IMR-90 (cell line): ENCODE results near the gene SCYGR5. TPM values are rescaled to one million over a fixed set of nuclear protein-coding genes. Genes with fewer than 3 reads are reported as not detected.
A peak's percentile ranks its signal among the peaks of the same experiment; 100 is the strongest.

Source experiments
- ATAC-seq: fragments of 200-7000 bp; cut with Tn5 transposase; 2 replicates; pipeline ENCODE4 v1.9.1; 2020; ENCODE audit warnings: low read depth, mild to moderate bottlenecking, moderate library complexity
- BruUV-seq: library from RNA; stranded (reverse); fragments of 400-500 nt; replicated peaks from 2 replicates; lab custom pipeline; 2021; lab: Mats Ljungman, UMichigan
- CTCF ChIA-PET: fragments of 300-600 bp; formaldehyde crosslinking; extraction: SDS; loops from one replicate; lab custom pipeline; 2021; ENCODE audit warnings: antibody characterized with exemption; lab: Yijun Ruan, JAX
- POLR2A ChIA-PET: fragments of 300-600 bp; sonication (Branson Sonifier 250); formaldehyde crosslinking; loops from one replicate; lab custom pipeline; 2022; ENCODE audit warnings: antibody characterized with exemption; ENCODE audit not compliant: unreplicated experiment; lab: Charles Lee
- DNase-seq: peaks from one replicate; pipeline ENCODE4 v3.0.0; 2013
- H2AFZ ChIP-seq: replicated peaks from 2 replicates; pipeline ENCODE3; 2013; ENCODE audit warnings: low read length, mild to moderate bottlenecking; ENCODE audit not compliant: poor library complexity
- H2AK5ac ChIP-seq: 2 replicates; pipeline ENCODE4 v1.6.1; 2013; ENCODE audit warnings: low read depth, low read length, inconsistent platforms
- H2AK9ac ChIP-seq: replicated peaks from 2 replicates; pipeline ENCODE3; 2013; ENCODE audit warnings: mild to moderate bottlenecking, low read depth, low read length, moderate library complexity; ENCODE audit not compliant: poor library complexity
- H2BK120ac ChIP-seq: 2 replicates; pipeline ENCODE4 v1.6.1; 2013; ENCODE audit warnings: low read depth, low read length, inconsistent platforms
- H2BK15ac ChIP-seq: 3 replicates; pipeline ENCODE4 v1.6.1; 2013; ENCODE audit warnings: low read depth, low read length, inconsistent platforms
- H2BK20ac ChIP-seq: 2 replicates; pipeline ENCODE4 v1.6.1; 2013; ENCODE audit warnings: low read depth, mild to moderate bottlenecking, inconsistent platforms, low read length, moderate library complexity
- H2BK5ac ChIP-seq: 2 replicates; pipeline ENCODE4 v1.6.1; 2013; ENCODE audit warnings: mild to moderate bottlenecking, low read depth, low read length, inconsistent platforms; ENCODE audit not compliant: poor library complexity, severe bottlenecking
- H3K14ac ChIP-seq: replicated peaks from 2 replicates; pipeline ENCODE4 v1.6.1; 2013; ENCODE audit warnings: low read depth, low read length, inconsistent platforms
- H3K18ac ChIP-seq: 2 replicates; pipeline ENCODE4 v1.6.1; 2013; ENCODE audit warnings: low read depth, low read length, control low read depth
- H3K23ac ChIP-seq: 2 replicates; pipeline ENCODE4 v1.6.1; 2013; ENCODE audit warnings: low read depth, low read length, inconsistent platforms
- H3K27ac ChIP-seq: 2 replicates; pipeline ENCODE4 v1.5.1; 2013; ENCODE audit warnings: mild to moderate bottlenecking, control low read depth, low read length; ENCODE audit not compliant: insufficient read depth
- H3K27me3 ChIP-seq: 2 replicates; pipeline ENCODE4 v1.6.1; 2013; ENCODE audit warnings: low read length; ENCODE audit not compliant: control insufficient read depth, insufficient read depth
- H3K36me3 ChIP-seq: 2 replicates; pipeline ENCODE4 v1.6.1; 2013; ENCODE audit warnings: low read length, mixed read lengths; ENCODE audit not compliant: control insufficient read depth, insufficient read depth
- H3K4ac ChIP-seq: 2 replicates; pipeline ENCODE4 v1.6.1; 2013; ENCODE audit warnings: low read depth, low read length, inconsistent platforms
- H3K4me1 ChIP-seq: 2 replicates; pipeline ENCODE4 v1.6.1; 2013; ENCODE audit warnings: low read length, mixed read lengths; ENCODE audit not compliant: control insufficient read depth, insufficient read depth
- H3K4me2 ChIP-seq: 2 replicates; pipeline ENCODE4 v1.6.1; 2013; ENCODE audit warnings: low read depth, mild to moderate bottlenecking, control low read depth, low read length, moderate library complexity
- H3K4me3 ChIP-seq: 2 replicates; pipeline ENCODE4 v1.5.1; 2013; ENCODE audit warnings: low read depth, mild to moderate bottlenecking, control low read depth, low read length, moderate library complexity; ENCODE audit not compliant: insufficient read depth
- H3K56ac ChIP-seq: 2 replicates; pipeline ENCODE4 v1.6.1; 2013; ENCODE audit warnings: low read length, inconsistent platforms; ENCODE audit not compliant: insufficient read depth; ENCODE audit errors: extremely low read depth
- H3K79me1 ChIP-seq, 2 experiments: 2 replicates each; pipeline ENCODE4 v1.6.1; 2013; ENCODE audit warnings: low read length in 2 of 2, inconsistent platforms in 1 of 2, low read depth in 1 of 2
- H3K9ac ChIP-seq: 2 replicates; pipeline ENCODE4 v1.6.1; 2013; ENCODE audit warnings: low read depth, low read length, control low read depth
- H3K9me1 ChIP-seq: 2 replicates; pipeline ENCODE4 v1.6.1; 2013; ENCODE audit warnings: low read length, inconsistent platforms; ENCODE audit not compliant: insufficient read depth
- H3K9me3 ChIP-seq: 2 replicates; pipeline ENCODE4 v1.6.1; 2013; ENCODE audit warnings: low read length; ENCODE audit not compliant: control insufficient read depth, insufficient read depth
- H4K20me1 ChIP-seq: 2 replicates; pipeline ENCODE4 v1.6.1; 2013; ENCODE audit warnings: low read length, inconsistent platforms; ENCODE audit not compliant: insufficient read depth
- H4K5ac ChIP-seq: 2 replicates; pipeline ENCODE4 v1.6.1; 2013; ENCODE audit warnings: mild to moderate bottlenecking, low read depth, low read length, control low read depth
- H4K8ac ChIP-seq, 2 experiments: 2 replicates each; pipeline ENCODE4 v1.6.1; 2013; ENCODE audit warnings: low read depth in 2 of 2, low read length in 2 of 2, control low read depth in 1 of 2, inconsistent platforms in 1 of 2
- H4K91ac ChIP-seq: 2 replicates; pipeline ENCODE4 v1.6.1; 2013; ENCODE audit warnings: low read depth, low read length, inconsistent platforms; ENCODE audit not compliant: insufficient read depth
- BHLHE40 ChIP-seq: fragments of 150-350 bp; IDR thresholded peaks from 2 replicates; pipeline ENCODE4 v1.6.1; 2016; ENCODE audit warnings: mild to moderate bottlenecking, low read depth, low read length
- CEBPB ChIP-seq: IDR thresholded peaks from 2 replicates; pipeline ENCODE4 v1.6.1; 2012; ENCODE audit warnings: low read depth, low read length, improper control_type of control experiment
- CTCF ChIP-seq: conservative IDR thresholded peaks from 2 replicates; pipeline ENCODE4 v1.5.1; 2012; ENCODE audit warnings: mild to moderate bottlenecking, low read depth, low read length, improper control_type of control experiment
- FOS ChIP-seq: fragments of 150-350 bp; IDR thresholded peaks from 2 replicates; pipeline ENCODE4 v1.6.1; 2016; ENCODE audit warnings: low read depth, low read length
- MAZ ChIP-seq: IDR thresholded peaks from 2 replicates; pipeline ENCODE4 v1.6.1; 2012; ENCODE audit warnings: low read depth, mild to moderate bottlenecking, low read length, improper control_type of control experiment, moderate library complexity, borderline replicate concordance
- MXI1 ChIP-seq: IDR thresholded peaks from 2 replicates; pipeline ENCODE4 v1.6.1; 2012; ENCODE audit warnings: low read depth, mild to moderate bottlenecking, low read length, moderate library complexity, borderline replicate concordance
- NFE2L2 ChIP-seq: fragments of 150-350 bp; IDR thresholded peaks from 2 replicates; pipeline ENCODE4 v1.6.1; 2016; ENCODE audit warnings: low read depth, mild to moderate bottlenecking, low read length
- POLR2A ChIP-seq: IDR thresholded peaks from 2 replicates; pipeline ENCODE4 v1.6.1; 2012; ENCODE audit warnings: mild to moderate bottlenecking, low read depth, low read length
- RCOR1 ChIP-seq: IDR thresholded peaks from 2 replicates; pipeline ENCODE4 v1.6.1; 2012; ENCODE audit warnings: mild to moderate bottlenecking, low read length, improper control_type of control experiment; ENCODE audit not compliant: insufficient replicate concordance
- RFX5 ChIP-seq: IDR thresholded peaks from 2 replicates; pipeline ENCODE4 v1.8.0; 2012; ENCODE audit warnings: low read depth, mild to moderate bottlenecking, low read length, moderate library complexity
- WGBS, 2 experiments: methylation state at CpG; one replicate each; pipeline versions ENCODE4 v1.1.5 to v1.1.7; 2013; ENCODE audit warnings: missing lambda C conversion rate in 2 of 2; ENCODE audit not compliant: insufficient read length in 1 of 2; ENCODE audit errors: extremely low coverage in 2 of 2; 5-methylcytosine and 5-hydroxymethylcytosine counted together
- dilution Hi-C: fragments of 300-500 bp; cut with HindIII; formaldehyde crosslinking; loops from one replicate; pipeline ENCODE4 v1.14.3; 2018; ENCODE audit warnings: low sequenced_read_pairs; ENCODE audit not compliant: unreplicated experiment
- in situ Hi-C: fragments of 300-500 bp; cut with MboI; formaldehyde crosslinking; loops from 3 replicates; pipeline ENCODE4 v1.14.3; 2019; ENCODE audit warnings: low sequenced_read_pairs, inconsistent platforms, mixed read lengths
- intact Hi-C: fragments of 100-400 bp; cut with micrococcal nuclease; formaldehyde crosslinking; loops from 2 replicates; pipeline ENCODE4 v1.10.0; 2022
- polyA plus RNA-seq, 3 experiments: library from polyadenylated mRNA; depleted of rRNA; stranded (reverse); fragments of >200 nt; gene quantifications; 2 replicates each; pipeline ENCODE4 v1.2.3, GENCODE V29; 2012; ENCODE audit warnings: low replicate concordance in 1 of 3
- total RNA-seq: library from RNA; depleted of rRNA; stranded (reverse); fragments of >200 nt; gene quantifications from 2 replicates; pipeline ENCODE4 v1.2.3, GENCODE V29; 2012
- TF ChIP-seq, protein P1 (sequence below): fragments of 150-350 bp; IDR thresholded peaks from 2 replicates; pipeline ENCODE4 v1.6.1; 2016; ENCODE audit warnings: low read depth, mild to moderate bottlenecking, low read length, moderate library complexity, borderline replicate concordance

The SCYGR5 gene
- total and polyA plus RNA-seq, 2 of the 4 experiments (the other 2 are of a cell fraction): not detected

- dilution Hi-C loops: no loop called here
- Histone ChIP-seq H2AFZ (no peak overlapping the region), H2AK5ac (no peak overlapping the region), H3K4me1 (no peaks in the 10 kb centered on the region), H2BK15ac (no peak overlapping the region), H3K9me3 (no peaks in the 10 kb centered on the region), H2BK120ac (no peak overlapping the region), H3K9ac (no peak overlapping the region), H4K8ac (no peak overlapping the region), H2BK5ac (no peak overlapping the region), H4K20me1 (no peaks in the 10 kb centered on the region), H2AK9ac (no peak overlapping the region), H4K91ac (no peak overlapping the region), H2BK20ac (no peak overlapping the region), H3K9me1 (no peaks in the 10 kb centered on the region), H3K4ac (no peak overlapping the region), H3K27ac (no peak overlapping the region), H3K18ac (no peak overlapping the region), H3K14ac (no peak overlapping the region), H3K4me2 (no peak overlapping the region), H3K27me3 (no peaks in the 10 kb centered on the region), H3K56ac (no peak overlapping the region), H4K5ac (no peak overlapping the region), H3K79me1 (no peaks in the 10 kb centered on the region), H3K4me3 (no peak overlapping the region), H3K36me3 (no peaks in the 10 kb centered on the region), H3K23ac (no peak overlapping the region)
- no TSS peak for BruUV-seq
- intact Hi-C loops: no loop called here
- peak; percentile 13 for DNase-seq
- TF ChIP-seq, protein P1, sequence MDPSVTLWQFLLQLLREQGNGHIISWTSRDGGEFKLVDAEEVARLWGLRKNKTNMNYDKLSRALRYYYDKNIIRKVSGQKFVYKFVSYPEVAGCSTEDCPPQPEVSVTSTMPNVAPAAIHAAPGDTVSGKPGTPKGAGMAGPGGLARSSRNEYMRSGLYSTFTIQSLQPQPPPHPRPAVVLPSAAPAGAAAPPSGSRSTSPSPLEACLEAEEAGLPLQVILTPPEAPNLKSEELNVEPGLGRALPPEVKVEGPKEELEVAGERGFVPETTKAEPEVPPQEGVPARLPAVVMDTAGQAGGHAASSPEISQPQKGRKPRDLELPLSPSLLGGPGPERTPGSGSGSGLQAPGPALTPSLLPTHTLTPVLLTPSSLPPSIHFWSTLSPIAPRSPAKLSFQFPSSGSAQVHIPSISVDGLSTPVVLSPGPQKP: no peak
- no peak for TF ChIP-seq BHLHE40
- TF ChIP-seq RFX5: no peak
- no peak for TF ChIP-seq NFE2L2
- TF ChIP-seq CTCF: no peak
- no peak for TF ChIP-seq MAZ
- TF ChIP-seq RCOR1: no peak
- TF ChIP-seq FOS: no peak
- no peak for TF ChIP-seq CEBPB
- TF ChIP-seq POLR2A: no peak
- no peak for TF ChIP-seq MXI1
- ChIA-PET POLR2A (no interaction called here), CTCF (interaction anchor here (0.5 kb wide), 1 partner anchor 143 kb away, joined by 3 read pairs; no protein-coding TSS in a partner anchor)
- no CpG with 5 or more reads among the region's 3 CpGs for WGBS, 2 experiments
- peak; percentile 46 for ATAC-seq
- in situ Hi-C loops: no loop called here
These were observed 37.4 kb downstream of the SCYGR5 start for GRCh38 chr2:227703961-227704360.
